CD4-positive, CD25-positive, alpha-beta regulatory T cell (primary cell): ENCODE measurements around the gene PLD5. TPM values are rescaled to one million over a fixed set of nuclear protein-coding genes. Genes with fewer than 3 reads are reported as not detected.
"Not testable (repeated sequence)": the region's sequence is repeated elsewhere in the genome, so short reads cannot be mapped to it uniquely, and the experiment has no call there.

Experiments
- ATAC-seq, 2 donors: fragments of 150-1000 bp; cut with Tn5 transposase; one replicate each; pipeline ENCODE4 v1.10.0; 2021; ENCODE audit warnings: low read depth in 2 of 2, moderate number of reproducible peaks in 2 of 2, moderate library complexity in 1 of 2
- DNase-seq, 3 donors: peaks; one replicate each; pipeline versions ENCODE4 v3.0.0 to v3.0.0-alpha.2; 2012 to 2022; ENCODE audit warnings: mixed read lengths in 1 of 3
- H3K27ac ChIP-seq: one replicate; pipeline ENCODE4 v1.7.0; 2013; ENCODE audit warnings: mild to moderate bottlenecking, low read length; ENCODE audit not compliant: insufficient read depth, poor library complexity, severe bottlenecking
- H3K27me3 ChIP-seq: one replicate; pipeline ENCODE4 v1.7.0; 2013; ENCODE audit warnings: low read length; ENCODE audit not compliant: control insufficient read depth, insufficient read depth
- H3K36me3 ChIP-seq: one replicate; pipeline ENCODE4 v1.7.0; 2013; ENCODE audit warnings: mild to moderate bottlenecking, low read length, moderate library complexity; ENCODE audit not compliant: control insufficient read depth, insufficient read depth
- H3K4me1 ChIP-seq: 2 replicates; pipeline ENCODE4 v1.7.0; 2013; ENCODE audit warnings: mild to moderate bottlenecking, low read length; ENCODE audit not compliant: insufficient read depth, control insufficient read depth, poor library complexity, severe bottlenecking
- H3K4me3 ChIP-seq: one replicate; pipeline ENCODE4 v1.7.0; 2013; ENCODE audit warnings: low read depth, mild to moderate bottlenecking, low read length, moderate library complexity
- H3K9me3 ChIP-seq, 2 experiments: 1 replicate in 1 of 2; 2 replicates in 1 of 2; pipeline ENCODE4 v1.7.0; 2013; ENCODE audit warnings: low read length in 2 of 2, mild to moderate bottlenecking in 1 of 2, moderate library complexity in 1 of 2; ENCODE audit not compliant: control insufficient read depth in 2 of 2
- H3K27ac Mint-ChIP-seq, 3 donors: one replicate each; pipeline ENCODE4 v1.8.0; 2020 to 2022; ENCODE audit warnings: mild to moderate bottlenecking in 3 of 3, mixed read lengths in 3 of 3, moderate library complexity in 2 of 3
- H3K27me3 Mint-ChIP-seq: one replicate; pipeline ENCODE4 v1.8.0; 2022; ENCODE audit warnings: mild to moderate bottlenecking, mixed read lengths
- H3K36me3 Mint-ChIP-seq: one replicate; pipeline ENCODE4 v1.8.0; 2020; ENCODE audit warnings: mixed read lengths
- H3K4me1 Mint-ChIP-seq, 4 donors: one replicate each; pipeline ENCODE4 v1.8.0; 2020 to 2022; ENCODE audit warnings: mixed read lengths in 4 of 4, mild to moderate bottlenecking in 1 of 4
- H3K4me3 Mint-ChIP-seq, 4 donors: one replicate each; pipeline ENCODE4 v1.8.0; 2020 to 2022; ENCODE audit warnings: mild to moderate bottlenecking in 4 of 4, mixed read lengths in 4 of 4, moderate library complexity in 3 of 4
- H3K9me3 Mint-ChIP-seq, 7 donors: one replicate each; pipeline ENCODE4 v1.8.0; 2020 to 2022; ENCODE audit warnings: mixed read lengths in 7 of 7, mild to moderate bottlenecking in 3 of 7, moderate library complexity in 2 of 7
- polyA plus RNA-seq, 4 donors: library from polyadenylated mRNA; unstranded; fragments of 300-500 nt; fragmentation: Illumina TruSeq; gene quantifications; one replicate each; pipeline ENCODE4 v1.2.3, GENCODE V29; 2021
- total RNA-seq: library from RNA; stranded (reverse); gene quantifications from one replicate; pipeline ENCODE4 v1.2.3, GENCODE V29; 2022

PLD5 gene
- total and polyA plus RNA-seq, 5 donors from 2014 or later = not detected

- Mint-ChIP-seq H3K9me3 (peaks cover 0 to 2% (median 0%) of the 10 kb centered on the region in 7 donors), H3K27ac (no peak overlapping the region)
Observed at GRCh38 chr1:242139442-242139841, 385.1 kb downstream of the PLD5 start.

GRCh38 chr1:242133796-242134195 is 390.7 kb downstream of the PLD5 start:
- H3K4me1 Mint-ChIP-seq = peaks cover 0 to 2% (median 0%) of the 10 kb centered on the region in 4 donors
- Histone ChIP-seq H3K27me3 (no peaks in the 10 kb centered on the region), H3K4me3 (no peak overlapping the region), H3K27ac (no peak overlapping the region), H3K9me3 (no peaks in the 10 kb centered on the region), H3K4me1 (no peaks in the 10 kb centered on the region), H3K36me3 (no peaks in the 10 kb centered on the region)
- H3K36me3 Mint-ChIP-seq = no peaks in the 10 kb centered on the region
- no peak overlapping the region for H3K4me3 Mint-ChIP-seq
- H3K9me3 Mint-ChIP-seq = peaks cover 0 to 14% (median 6%) of the 10 kb centered on the region in 7 donors
- no peak overlapping the region for H3K27ac Mint-ChIP-seq
- DNase-seq = no peak
- ATAC-seq = no peak
- no peaks in the 10 kb centered on the region for H3K27me3 Mint-ChIP-seq

More at GRCh38 chr1:242139442-242139841, 385.1 kb downstream of the PLD5 start:
- Mint-ChIP-seq H3K4me1 (no peaks in the 10 kb centered on the region), H3K27me3 (no peaks in the 10 kb centered on the region), H3K36me3 (no peaks in the 10 kb centered on the region), H3K4me3 (no peak overlapping the region)
- no peaks in the 10 kb centered on the region for H3K4me1 ChIP-seq
- H3K36me3 ChIP-seq = no peaks in the 10 kb centered on the region
- H3K27me3 ChIP-seq = no peaks in the 10 kb centered on the region
- DNase-seq (no peak), ATAC-seq (no peak)
- no peak overlapping the region for H3K4me3 ChIP-seq
- no peak overlapping the region for H3K27ac ChIP-seq
- no peaks in the 10 kb centered on the region for H3K9me3 ChIP-seq

GRCh38 chr1:242133351-242133750 is 391.1 kb downstream of the PLD5 start:
- ATAC-seq (no peak), DNase-seq (no peak)
- H3K4me3 ChIP-seq = no peak overlapping the region
- Mint-ChIP-seq H3K4me1 (peaks cover 0 to 2% (median 0%) of the 10 kb centered on the region in 4 donors), H3K9me3 (peaks cover 0 to 14% (median 7%) of the 10 kb centered on the region in 7 donors), H3K27ac (no peak overlapping the region), H3K4me3 (no peak overlapping the region), H3K27me3 (no peaks in the 10 kb centered on the region), H3K36me3 (no peaks in the 10 kb centered on the region)
- no peak overlapping the region for H3K27ac ChIP-seq
- H3K9me3 ChIP-seq = no peaks in the 10 kb centered on the region
- H3K4me1 ChIP-seq = no peaks in the 10 kb centered on the region
- no peaks in the 10 kb centered on the region for H3K36me3 ChIP-seq
- no peaks in the 10 kb centered on the region for H3K27me3 ChIP-seq

- no peaks in the 10 kb centered on the region for H3K36me3 ChIP-seq
- ATAC-seq = no peak
- peaks cover 0 to 14% (median 7%) of the 10 kb centered on the region in 7 donors for H3K9me3 Mint-ChIP-seq
- no peak overlapping the region for H3K27ac ChIP-seq
- H3K4me1 ChIP-seq = no peaks in the 10 kb centered on the region
- H3K27me3 Mint-ChIP-seq = no peaks in the 10 kb centered on the region
- H3K27ac Mint-ChIP-seq = no peak overlapping the region
- H3K36me3 Mint-ChIP-seq = no peaks in the 10 kb centered on the region
- DNase-seq = no peak
- no peak overlapping the region for H3K4me3 ChIP-seq
- H3K4me1 Mint-ChIP-seq = peaks cover 0 to 2% (median 0%) of the 10 kb centered on the region in 4 donors
- H3K27me3 ChIP-seq = no peaks in the 10 kb centered on the region
- H3K4me3 Mint-ChIP-seq = no peak overlapping the region
- H3K9me3 ChIP-seq = no peaks in the 10 kb centered on the region
Observed at GRCh38 chr1:242132121-242132817, 392.2 kb downstream of the PLD5 start.

- DNase-seq (no peak), ATAC-seq (no peak)
- Histone ChIP-seq H3K36me3 (no peaks in the 10 kb centered on the region), H3K4me1 (no peaks in the 10 kb centered on the region), H3K9me3 (no peaks in the 10 kb centered on the region), H3K4me3 (no peak overlapping the region), H3K27ac (no peak overlapping the region), H3K27me3 (no peaks in the 10 kb centered on the region)
- Mint-ChIP-seq H3K4me1 (peaks cover 0 to 2% (median 0%) of the 10 kb centered on the region in 4 donors), H3K27me3 (no peaks in the 10 kb centered on the region), H3K27ac (no peak overlapping the region), H3K36me3 (no peaks in the 10 kb centered on the region), H3K9me3 (peaks cover 0 to 12% (median 7%) of the 10 kb centered on the region in 7 donors), H3K4me3 (no peak overlapping the region)
Observed at GRCh38 chr1:242128951-242129502, 395.5 kb downstream of the PLD5 start.

- ATAC-seq = no peak
- no peak overlapping the region for H3K27ac ChIP-seq
- H3K4me1 Mint-ChIP-seq = no peaks in the 10 kb centered on the region
Observed at GRCh38 chr1:242120432-242120831, 404.1 kb downstream of the PLD5 start.

GRCh38 chr1:242100921-242101320 is 423.6 kb downstream of the PLD5 start:
- no peaks in the 10 kb centered on the region for H3K4me1 Mint-ChIP-seq
- ATAC-seq (no peak), DNase-seq (no peak)
- Histone ChIP-seq H3K36me3 (no peaks in the 10 kb centered on the region), H3K4me3 (no peak overlapping the region), H3K27ac (no peak overlapping the region), H3K27me3 (no peaks in the 10 kb centered on the region), H3K4me1 (no peaks in the 10 kb centered on the region), H3K9me3 (no peaks in the 10 kb centered on the region)
- peaks cover 0 to 2% (median 0%) of the 10 kb centered on the region in 7 donors for H3K9me3 Mint-ChIP-seq
- no peaks in the 10 kb centered on the region for H3K36me3 Mint-ChIP-seq
- H3K4me3 Mint-ChIP-seq = no peak overlapping the region
- no peaks in the 10 kb centered on the region for H3K27me3 Mint-ChIP-seq
- H3K27ac Mint-ChIP-seq = no peak overlapping the region

More at GRCh38 chr1:242120432-242120831, 404.1 kb downstream of the PLD5 start:
- H3K27me3 ChIP-seq = no peaks in the 10 kb centered on the region
- no peak for DNase-seq
- Mint-ChIP-seq H3K27me3 (peaks cover 4% of the 10 kb centered on the region), H3K36me3 (no peaks in the 10 kb centered on the region), H3K27ac (no peak overlapping the region), H3K9me3 (peaks cover 0 to 6% (median 0%) of the 10 kb centered on the region in 7 donors), H3K4me3 (no peak overlapping the region)
- no peaks in the 10 kb centered on the region for H3K36me3 ChIP-seq
- no peak overlapping the region for H3K4me3 ChIP-seq
- no peaks in the 10 kb centered on the region for H3K9me3 ChIP-seq
- no peaks in the 10 kb centered on the region for H3K4me1 ChIP-seq

- not testable (repeated sequence) for H3K36me3 Mint-ChIP-seq, H3K9me3 Mint-ChIP-seq, H3K4me3 Mint-ChIP-seq, H3K27me3 ChIP-seq, H3K27ac ChIP-seq, H3K27me3 Mint-ChIP-seq, H3K27ac Mint-ChIP-seq, DNase-seq, H3K4me1 ChIP-seq, H3K36me3 ChIP-seq, ATAC-seq, H3K4me1 Mint-ChIP-seq, H3K4me3 ChIP-seq, H3K9me3 ChIP-seq
Observed at GRCh38 chr1:242097283-242097682, 427.2 kb downstream of the PLD5 start.
